Stimulated activated CD8-positive, alpha-beta memory T cell treated with anti-CD3 and anti-CD28 coated beads, Interleukin-4, amount 100 ng/mL, for 48 hours (primary cell): ENCODE measurements around the gene SNED1.

ENCODE experiments used
- DNase-seq: peaks from one replicate; pipeline ENCODE4 v3.0.0-alpha.2; 2020

SNED1 gene

GRCh38 chr2:241007111-241007510, 8.7 kb downstream of the SNED1 start:
- peak; percentile 17 for DNase-seq

- peak; percentile 24 for DNase-seq
Observed at GRCh38 chr2:241007880-241008710, 9.7 kb downstream of the SNED1 start.

GRCh38 chr2:241008711-241009121, 10.3 kb downstream of the SNED1 start:
- peak; percentile 10 for DNase-seq

- no peak for DNase-seq
Observed at GRCh38 chr2:241009191-241009590, 10.8 kb downstream of the SNED1 start.

- DNase-seq, result peak; percentile 63
Observed at GRCh38 chr2:241009601-241010530, 11.4 kb downstream of the SNED1 start.

- DNase-seq, result peak; percentile 33
Observed at GRCh38 chr2:241010531-241011295, 12.3 kb downstream of the SNED1 start.

GRCh38 chr2:241011296-241011600, 12.8 kb downstream of the SNED1 start:
- peak; percentile 21 for DNase-seq

GRCh38 chr2:241011751-241012510, 13.5 kb downstream of the SNED1 start:
- DNase-seq, result peak; percentile 29

GRCh38 chr2:241014224-241014623, 15.8 kb downstream of the SNED1 start:
- no peak for DNase-seq

- peak; percentile 2 for DNase-seq
Observed at GRCh38 chr2:241014764-241015163, 16.3 kb downstream of the SNED1 start.

- peak; percentile 12 for DNase-seq
Observed at GRCh38 chr2:241015439-241015838, 17.0 kb downstream of the SNED1 start.

GRCh38 chr2:241017228-241017940, 19.0 kb downstream of the SNED1 start:
- peak; percentile 5 for DNase-seq

- DNase-seq, result peak; percentile 52
Observed at GRCh38 chr2:241018051-241018891, 19.9 kb downstream of the SNED1 start.

GRCh38 chr2:241019441-241020139, 21.2 kb downstream of the SNED1 start:
- peak; percentile 10 for DNase-seq

- DNase-seq, result peak; percentile 2
Observed at GRCh38 chr2:241020201-241020600, 21.8 kb downstream of the SNED1 start.

GRCh38 chr2:241020629-241021190, 22.3 kb downstream of the SNED1 start:
- peak; percentile 12 for DNase-seq

- DNase-seq, result no peak
Observed at GRCh38 chr2:241025639-241026038, 27.2 kb downstream of the SNED1 start.

GRCh38 chr2:241029599-241030332, 31.3 kb downstream of the SNED1 start:
- DNase-seq, result no peak

GRCh38 chr2:241030333-241030680, 31.9 kb downstream of the SNED1 start:
- DNase-seq, result no peak
